ENCODE data around the gene SLC51A.

DNA sequence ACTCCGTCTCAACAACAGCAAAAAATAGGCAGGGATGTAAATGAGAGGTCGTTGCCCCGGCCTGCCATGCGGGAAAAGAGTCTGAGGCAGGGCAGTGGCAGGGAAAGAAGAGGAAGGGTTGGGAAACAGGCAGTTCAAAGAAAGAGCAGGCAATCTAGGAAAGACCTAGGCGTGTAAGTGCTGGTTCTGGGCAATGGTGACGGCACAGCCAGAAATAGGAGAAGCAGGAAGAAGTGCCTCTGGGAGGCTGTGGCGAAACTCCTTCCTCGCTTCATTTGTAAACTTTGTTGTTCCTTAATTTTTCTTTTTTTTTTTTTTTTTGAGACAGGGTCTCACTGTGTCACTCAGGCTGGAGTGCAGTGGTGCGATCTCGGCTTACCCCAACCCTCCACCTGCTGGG is 4.3 kb downstream of the SLC51A start:
- TF ChIP-seq, protein P1, sequence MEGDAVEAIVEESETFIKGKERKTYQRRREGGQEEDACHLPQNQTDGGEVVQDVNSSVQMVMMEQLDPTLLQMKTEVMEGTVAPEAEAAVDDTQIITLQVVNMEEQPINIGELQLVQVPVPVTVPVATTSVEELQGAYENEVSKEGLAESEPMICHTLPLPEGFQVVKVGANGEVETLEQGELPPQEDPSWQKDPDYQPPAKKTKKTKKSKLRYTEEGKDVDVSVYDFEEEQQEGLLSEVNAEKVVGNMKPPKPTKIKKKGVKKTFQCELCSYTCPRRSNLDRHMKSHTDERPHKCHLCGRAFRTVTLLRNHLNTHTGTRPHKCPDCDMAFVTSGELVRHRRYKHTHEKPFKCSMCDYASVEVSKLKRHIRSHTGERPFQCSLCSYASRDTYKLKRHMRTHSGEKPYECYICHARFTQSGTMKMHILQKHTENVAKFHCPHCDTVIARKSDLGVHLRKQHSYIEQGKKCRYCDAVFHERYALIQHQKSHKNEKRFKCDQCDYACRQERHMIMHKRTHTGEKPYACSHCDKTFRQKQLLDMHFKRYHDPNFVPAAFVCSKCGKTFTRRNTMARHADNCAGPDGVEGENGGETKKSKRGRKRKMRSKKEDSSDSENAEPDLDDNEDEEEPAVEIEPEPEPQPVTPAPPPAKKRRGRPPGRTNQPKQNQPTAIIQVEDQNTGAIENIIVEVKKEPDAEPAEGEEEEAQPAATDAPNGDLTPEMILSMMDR (IDR thresholded peaks at IDR 0.05; ENCODE audit: control extremely low read depth in 1 of 3, insufficient read depth in 1 of 3, low read depth in 1 of 3, low read length in 3 of 3) = no peak
- no peak for TF ChIP-seq TEAD4 (IDR thresholded peaks at IDR 0.05; ENCODE audit: low read depth, low read length)
- TF ChIP-seq SP2 (IDR thresholded peaks at IDR 0.05; ENCODE audit: low read length) = no peak
- no peak for TF ChIP-seq POLR2AphosphoS5 (IDR thresholded peaks at IDR 0.05; ENCODE audit: low read depth, low read length)
- no peak for TF ChIP-seq KDM1A (IDR thresholded peaks at IDR 0.05; ENCODE audit: borderline replicate concordance, low read length)
- TF ChIP-seq TBP (IDR thresholded peaks at IDR 0.05; ENCODE audit: low read depth, low read length) = no peak
- TF ChIP-seq RAD21 (IDR thresholded peaks at IDR 0.05 in 1 of 2, conservative IDR thresholded peaks at IDR 0.05 in 1 of 2; ENCODE audit: low read depth in 2 of 2, low read length in 2 of 2) = no peak
- TF ChIP-seq NRF1 (IDR thresholded peaks at IDR 0.05; ENCODE audit: low read depth, low read length) = no peak
- no peak for TF ChIP-seq JUND (IDR thresholded peaks at IDR 0.05; ENCODE audit: low read length)
